DMS79 treated with DMSO at 0.1 percent for 48 hours (cell line): ENCODE measurements around the gene PHF21B.
"Not testable (repeated sequence)": the region's sequence is repeated elsewhere in the genome, so short reads cannot be mapped to it uniquely, and the experiment has no call there.

ENCODE experiments used
- DNase-seq: peaks from one replicate; lab custom pipeline; 2025; lab: John Stamatoyannopoulos, UW

PHF21B gene

DNA sequence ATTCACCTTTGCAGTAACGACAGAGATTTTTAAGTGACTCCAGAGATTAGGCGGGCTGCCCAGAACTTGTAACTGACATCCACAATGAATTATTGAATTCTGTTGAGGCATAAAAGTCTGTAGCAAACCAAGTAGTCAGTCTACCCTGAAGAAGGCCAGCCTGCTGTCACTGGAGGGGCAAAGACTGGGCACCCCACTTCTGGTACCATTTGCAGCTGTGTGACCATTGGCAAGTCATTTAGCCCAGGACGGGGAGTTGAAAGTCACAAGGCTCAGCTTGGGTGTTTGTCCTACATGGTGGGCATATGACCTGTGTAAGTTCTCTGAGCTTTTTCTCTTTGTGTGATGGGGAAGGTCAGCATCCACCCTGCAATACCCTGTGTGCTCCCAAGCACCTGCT, 138.0 kb downstream of the PHF21B start:
- no peak for DNase-seq

DNA sequence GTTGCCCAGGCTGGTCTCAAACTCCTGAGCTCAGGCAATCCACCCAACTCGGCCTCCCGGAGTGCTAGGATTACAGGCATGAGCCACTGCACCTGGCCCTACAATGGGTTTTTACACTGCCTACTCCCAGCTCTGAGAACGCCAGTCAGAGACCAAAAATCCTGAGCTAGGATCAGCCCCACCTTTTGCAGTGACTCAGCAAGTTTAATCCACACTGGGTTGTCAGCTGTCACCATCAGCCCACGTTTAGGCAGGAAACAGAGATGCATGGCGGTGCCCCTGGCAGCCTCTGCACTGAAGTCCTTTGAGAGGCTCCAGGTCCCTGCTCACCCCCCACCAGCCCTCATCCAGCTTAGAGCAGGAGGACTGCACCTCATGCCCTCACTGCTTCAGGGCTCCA, 139.8 kb downstream of the PHF21B start:
- DNase-seq = no peak

DNA sequence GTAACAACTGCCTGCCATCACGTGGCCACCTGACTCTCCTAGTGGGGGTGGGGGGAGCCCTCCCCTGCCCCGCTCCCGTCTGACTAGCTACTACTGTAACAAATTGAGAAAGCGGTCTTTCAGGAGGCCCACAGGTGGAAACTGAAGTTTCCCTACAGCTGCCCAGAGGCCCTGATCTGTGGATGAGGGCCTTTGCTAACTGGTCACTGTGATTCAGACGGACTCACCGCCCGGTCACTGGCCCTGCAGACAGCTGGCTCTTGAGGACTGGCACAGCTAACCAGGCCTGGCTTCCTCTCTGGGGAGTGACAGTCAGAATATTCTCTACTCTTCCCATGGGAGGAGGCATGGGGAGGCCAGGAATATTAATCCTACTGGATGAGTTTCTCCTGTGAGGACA, 140.6 kb downstream of the PHF21B start:
- DNase-seq = no peak

DNA sequence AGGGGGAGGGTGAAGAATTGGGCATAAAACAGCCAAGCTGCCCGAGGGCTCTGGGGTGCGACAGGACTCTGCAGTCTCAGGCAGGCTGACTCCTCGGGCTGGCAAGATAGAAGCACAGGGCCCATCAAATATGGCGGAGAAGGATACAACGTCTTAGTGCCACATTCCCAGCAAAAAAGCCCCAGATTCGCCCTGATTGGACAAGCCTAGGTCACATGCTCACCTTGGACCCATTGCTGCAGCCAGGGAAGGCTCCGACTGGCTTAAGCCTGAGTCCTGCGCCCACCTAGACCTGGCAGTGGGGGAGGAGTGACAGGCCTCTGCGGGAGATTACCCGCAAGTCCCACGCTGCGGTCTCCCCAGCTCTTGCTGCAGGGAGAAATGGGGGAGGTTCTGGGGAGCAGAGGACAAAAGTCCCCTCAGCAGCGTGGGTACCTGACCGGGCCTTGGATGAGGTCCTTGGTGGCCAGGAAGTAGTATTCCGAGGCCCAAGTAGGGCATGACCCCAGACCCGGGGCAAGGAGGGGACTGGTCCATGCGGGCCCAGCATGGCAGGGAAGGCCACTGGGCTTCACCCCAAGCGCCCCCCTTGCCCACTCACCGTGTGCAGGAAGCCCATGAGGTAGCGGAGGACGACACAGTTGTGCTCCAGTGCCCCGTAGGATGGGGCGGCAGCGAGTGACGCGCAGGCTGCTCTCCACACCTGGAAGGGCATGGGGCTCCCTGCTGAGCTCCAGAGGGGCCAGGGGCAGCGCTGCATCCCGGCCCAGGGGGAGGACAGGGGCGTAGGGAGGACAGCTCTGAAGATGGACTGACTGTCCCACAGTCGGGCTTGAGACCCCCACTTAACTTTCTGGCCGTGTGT, 144.4 kb downstream of the PHF21B start:
- no peak for DNase-seq

DNA sequence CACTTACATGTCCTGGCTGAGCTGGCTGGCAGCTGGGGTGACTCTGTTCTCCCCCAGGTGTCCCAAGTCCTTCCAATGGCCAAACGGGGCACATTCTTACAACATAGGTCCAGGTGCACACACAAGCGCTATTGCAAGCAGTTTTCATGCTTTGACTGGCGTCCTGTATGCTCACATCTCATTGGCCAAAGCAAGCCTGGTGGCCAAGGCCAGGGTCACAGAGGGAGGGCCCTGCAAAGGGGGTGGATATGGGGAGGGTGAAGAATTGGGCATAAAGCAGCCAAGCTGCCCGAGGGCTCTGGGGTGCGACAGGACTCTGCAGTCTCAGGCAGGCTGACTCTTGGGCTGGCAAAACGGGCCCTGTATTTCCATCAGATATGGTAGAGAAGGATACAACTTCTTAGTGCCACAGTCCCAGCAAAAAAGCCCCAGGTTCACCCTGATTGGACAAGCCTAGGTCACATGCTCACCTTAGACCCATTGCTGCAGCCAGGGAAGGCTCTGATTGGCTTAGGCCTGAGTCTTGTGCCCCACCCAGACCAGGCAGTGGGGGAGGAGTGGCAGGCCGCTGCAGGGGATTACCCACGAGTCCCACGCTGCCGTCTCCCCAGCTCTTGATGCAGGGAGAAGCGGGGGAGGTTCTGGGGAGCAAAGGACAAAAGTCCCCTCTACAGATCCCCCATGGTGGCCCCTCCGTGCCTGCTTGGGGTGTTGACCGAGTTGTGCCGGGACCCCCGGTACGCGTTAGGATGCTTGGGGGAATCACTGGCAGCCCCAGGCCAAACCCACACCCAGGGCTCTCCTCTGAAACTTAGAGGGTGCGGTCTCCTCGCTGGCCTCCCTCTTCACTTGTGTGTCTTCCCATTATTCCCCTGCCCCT, 146.6 kb downstream of the PHF21B start:
- no peak for DNase-seq

DNA sequence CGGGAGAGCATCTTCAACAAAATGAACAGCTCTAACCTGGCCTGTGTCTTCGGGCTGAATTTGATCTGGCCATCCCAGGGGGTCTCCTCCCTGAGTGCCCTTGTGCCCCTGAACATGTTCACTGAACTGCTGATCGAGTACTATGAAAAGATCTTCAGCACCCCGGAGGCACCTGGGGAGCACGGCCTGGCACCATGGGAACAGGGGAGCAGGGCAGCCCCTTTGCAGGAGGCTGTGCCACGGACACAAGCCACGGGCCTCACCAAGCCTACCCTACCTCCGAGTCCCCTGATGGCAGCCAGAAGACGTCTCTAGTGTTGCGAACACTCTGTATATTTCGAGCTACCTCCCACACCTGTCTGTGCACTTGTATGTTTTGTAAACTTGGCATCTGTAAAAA, 147.5 kb downstream of the PHF21B start:
- no peak for DNase-seq

DNA sequence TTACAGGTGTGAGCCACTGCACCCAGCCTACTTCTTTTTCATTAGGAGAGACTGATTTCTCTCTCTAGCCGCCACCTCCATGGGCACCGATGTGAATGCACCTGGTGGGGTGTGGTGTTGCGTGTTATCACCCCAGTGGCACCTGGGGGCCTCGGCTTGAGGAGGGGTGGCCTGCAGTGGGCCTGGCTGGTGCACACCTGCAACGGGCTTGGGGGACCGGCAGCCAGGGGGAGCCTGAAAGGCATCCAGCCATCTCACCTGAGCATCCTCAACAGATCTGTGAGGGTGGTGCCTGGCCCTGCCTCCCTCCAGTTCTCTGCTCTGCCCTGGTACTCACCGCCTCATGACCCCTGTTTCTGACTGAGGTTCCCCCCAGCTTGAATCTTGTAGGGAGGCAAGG, 148.6 kb downstream of the PHF21B start:
- DNase-seq = no peak

DNA sequence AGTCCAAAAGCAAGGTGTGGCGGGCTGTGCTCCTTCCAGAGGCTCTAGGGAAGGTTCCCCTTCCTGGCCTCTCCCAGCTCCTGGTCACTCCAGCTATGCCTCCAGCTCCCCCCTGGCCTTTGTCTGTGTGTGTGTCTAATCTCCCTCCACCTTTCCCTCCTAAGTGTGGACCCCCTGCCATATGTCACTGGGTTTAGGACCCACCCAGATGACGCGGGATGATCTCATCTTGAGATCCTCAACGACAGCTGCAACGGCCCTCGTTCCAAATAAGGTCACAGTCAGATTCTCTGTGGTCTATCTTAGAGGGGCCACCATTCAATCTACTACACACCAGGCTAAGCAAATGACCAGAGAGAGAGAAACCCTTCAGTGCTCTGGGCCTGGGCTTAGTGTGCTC, 149.5 kb downstream of the PHF21B start:
- no peak for DNase-seq

DNA sequence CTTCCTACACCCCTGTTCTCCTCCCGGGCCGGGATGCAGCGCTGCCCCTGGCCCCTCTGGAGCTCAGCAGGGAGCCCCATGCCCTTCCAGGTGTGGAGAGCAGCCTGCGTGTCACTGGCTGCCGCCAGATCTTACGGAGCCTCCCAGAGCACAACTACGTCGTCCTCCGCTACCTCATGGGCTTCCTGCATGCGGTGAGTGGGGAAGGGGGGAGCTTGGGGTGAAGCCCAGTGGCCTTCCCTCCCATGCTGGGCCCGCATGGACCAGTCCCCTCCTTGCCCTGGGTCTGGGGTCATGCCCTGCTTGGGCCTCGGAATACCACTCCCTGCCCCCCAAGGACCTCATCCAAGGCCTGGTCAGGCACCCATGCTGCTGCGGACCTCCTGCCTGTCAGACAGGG, 150.2 kb downstream of the PHF21B start:
- DNase-seq = no peak

DNA sequence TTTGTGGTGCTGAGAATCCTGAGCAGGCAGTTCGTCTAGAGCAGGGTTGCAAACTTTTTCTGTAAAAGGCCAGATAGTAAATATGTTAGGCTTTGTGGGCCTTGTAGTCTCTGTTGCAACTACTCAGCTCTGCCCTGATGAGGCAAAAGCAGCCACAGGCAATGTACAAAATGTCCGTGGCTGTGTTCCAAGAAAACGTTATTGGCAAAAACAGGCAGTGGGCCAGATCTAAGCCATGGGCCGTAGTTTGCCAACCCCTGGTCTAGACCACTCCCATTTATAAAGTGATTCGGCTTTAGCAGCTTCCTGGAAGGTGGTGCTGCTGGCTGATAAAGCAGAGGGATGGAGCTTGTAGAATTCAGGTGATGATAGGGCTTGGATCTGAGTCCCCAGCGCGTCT, 151.0 kb downstream of the PHF21B start:
- DNase-seq = not testable (repeated sequence)

DNA sequence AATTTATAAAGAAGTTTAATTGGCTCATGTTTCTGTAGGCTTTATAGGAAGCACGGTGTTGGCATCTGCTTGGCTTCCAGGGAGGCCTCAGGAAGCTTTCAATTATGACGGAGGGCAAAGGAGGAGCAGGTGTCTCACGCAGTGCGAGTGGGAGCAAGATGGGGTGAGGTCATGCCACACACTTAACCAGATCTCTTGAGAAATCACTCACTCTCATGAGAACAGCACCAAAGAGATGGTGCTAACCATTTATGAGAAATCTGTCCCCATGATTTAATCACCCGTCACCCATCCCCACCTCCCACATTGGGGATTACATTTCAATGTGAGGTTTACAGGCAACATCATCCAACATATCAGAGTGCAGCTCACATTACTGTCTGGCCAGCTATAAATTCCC, 153.9 kb downstream of the PHF21B start:
- no peak for DNase-seq

DNA sequence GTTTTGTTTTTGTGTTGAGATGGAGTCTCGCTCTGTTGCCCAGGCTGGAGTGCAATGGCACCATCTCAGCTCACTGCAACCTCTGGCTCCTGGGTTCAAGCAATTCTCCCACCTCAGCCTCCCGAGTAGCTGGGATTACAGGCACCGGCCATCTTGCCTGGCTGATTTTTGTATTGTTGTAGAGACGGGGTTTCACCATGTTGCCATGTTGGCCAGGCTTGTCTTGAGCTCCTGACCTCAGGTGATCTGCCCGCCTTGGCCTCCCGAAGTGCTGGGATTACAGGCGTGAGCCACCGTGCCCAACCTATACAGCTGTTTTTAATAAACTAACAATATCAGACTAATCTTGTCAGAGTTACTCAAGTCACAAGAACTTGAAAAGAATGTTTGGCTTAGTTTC, 155.2 kb downstream of the PHF21B start:
- DNase-seq = not testable (repeated sequence)

DNA sequence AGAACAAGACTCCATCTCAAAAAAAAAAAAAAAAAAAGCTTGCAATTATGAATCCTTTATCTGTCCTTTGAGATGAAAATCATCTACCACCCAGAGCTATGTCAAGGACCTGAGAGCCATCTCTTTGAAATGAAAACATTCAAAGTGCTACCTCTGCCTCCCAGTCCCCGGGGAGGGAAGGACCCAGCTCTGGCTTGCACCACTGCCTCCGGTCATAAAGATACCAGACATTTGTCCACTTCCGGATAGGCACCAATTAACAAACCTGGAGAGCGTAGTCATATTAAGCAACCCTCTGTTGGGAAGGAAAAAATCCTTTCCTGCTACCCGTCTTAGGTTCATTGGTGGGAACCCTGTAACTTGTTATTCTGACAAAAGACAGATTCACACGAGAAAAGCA, 158.9 kb downstream of the PHF21B start:
- no peak for DNase-seq

DNA sequence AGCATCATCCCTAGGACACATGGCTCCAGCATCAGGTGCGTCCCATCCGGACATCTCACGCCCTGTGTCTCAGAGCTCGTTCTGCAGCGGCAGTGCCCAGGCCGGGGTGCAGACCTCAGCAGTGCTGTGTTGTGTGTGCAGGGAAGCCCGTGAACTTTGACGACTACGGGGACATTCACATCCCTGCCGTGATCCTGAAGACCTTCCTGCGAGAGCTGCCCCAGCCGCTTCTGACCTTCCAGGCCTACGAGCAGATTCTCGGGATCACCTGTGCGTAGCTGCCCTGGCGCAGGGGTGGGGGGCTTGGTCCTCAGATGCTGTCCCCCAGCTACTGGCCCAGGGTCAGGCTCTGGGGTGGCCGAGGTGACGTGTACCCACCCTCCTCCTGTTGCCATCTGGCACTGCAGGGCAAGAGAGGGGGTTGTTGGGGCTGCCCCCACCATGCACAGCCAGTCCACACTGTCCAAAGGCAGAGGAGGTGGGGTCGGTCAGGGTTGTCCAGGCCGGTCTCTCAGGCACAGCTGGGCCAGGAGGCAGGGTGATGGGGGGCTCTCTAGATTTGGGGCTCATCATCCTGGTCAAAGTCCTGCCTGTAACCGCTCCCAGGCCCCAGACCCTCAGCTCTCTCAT, 160.9 kb downstream of the PHF21B start:
- no peak for DNase-seq

DNA sequence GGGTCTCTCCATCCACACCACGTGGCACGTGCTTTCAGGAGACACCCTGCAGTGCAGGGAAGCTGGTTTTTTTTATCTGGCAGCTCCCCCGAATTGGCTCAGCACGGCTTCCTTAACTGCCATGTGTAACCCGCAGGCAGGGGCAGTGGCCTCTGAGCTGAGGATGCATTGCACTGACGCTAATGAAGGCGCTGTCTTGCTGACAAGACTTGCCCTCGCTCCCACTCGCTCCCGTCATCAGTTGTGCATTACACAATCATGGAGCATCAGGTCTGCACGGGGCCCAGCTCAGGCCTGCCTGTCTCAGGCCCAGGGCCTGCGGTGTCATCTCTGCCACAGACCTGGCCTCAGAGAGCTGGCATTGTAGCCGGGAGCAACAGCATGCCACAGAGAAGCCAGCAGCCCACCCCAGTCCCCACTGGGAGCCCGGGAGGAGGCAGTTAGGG, 161.5 kb downstream of the PHF21B start:
- no peak for DNase-seq

DNA sequence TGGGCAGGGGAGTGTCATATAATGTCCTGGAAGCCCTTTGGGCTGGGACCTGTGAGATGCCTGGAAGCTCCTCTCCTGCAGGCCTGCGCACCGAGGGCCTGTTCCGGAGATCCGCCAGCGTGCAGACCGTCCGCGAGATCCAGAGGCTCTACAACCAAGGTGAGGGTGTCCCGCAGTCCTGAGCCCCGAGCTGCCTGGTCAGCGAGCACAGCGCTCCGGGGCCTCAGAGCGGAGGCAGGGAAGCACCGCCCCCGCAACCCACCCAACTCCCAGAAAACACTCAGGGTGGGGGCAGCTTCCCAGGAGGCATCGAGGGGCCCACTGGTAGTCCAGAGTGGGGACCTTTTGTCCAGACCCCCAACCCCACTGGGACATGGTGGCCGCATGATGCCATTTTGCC, 161.9 kb downstream of the PHF21B start:
- DNase-seq = no peak

DNA sequence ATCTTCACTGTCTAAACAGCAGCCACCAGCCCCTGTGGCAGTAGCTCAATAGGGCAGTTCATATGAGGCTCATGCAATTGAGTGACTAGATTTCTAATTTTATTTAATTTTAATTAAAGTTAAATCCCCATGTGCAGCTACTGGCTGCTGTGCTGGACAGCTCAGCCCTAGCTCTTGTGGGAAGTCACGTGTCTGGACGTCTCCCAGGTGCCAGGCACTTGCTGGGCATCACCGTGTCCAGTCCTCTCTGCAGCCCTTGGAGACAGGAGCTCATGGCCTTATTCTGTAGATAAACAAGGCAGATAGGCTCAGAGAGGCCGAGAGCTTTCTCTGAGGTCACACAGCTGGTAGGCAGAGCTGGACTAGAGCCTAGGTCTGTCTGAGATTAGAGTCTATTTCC, 162.4 kb downstream of the PHF21B start:
- DNase-seq = no peak

DNA sequence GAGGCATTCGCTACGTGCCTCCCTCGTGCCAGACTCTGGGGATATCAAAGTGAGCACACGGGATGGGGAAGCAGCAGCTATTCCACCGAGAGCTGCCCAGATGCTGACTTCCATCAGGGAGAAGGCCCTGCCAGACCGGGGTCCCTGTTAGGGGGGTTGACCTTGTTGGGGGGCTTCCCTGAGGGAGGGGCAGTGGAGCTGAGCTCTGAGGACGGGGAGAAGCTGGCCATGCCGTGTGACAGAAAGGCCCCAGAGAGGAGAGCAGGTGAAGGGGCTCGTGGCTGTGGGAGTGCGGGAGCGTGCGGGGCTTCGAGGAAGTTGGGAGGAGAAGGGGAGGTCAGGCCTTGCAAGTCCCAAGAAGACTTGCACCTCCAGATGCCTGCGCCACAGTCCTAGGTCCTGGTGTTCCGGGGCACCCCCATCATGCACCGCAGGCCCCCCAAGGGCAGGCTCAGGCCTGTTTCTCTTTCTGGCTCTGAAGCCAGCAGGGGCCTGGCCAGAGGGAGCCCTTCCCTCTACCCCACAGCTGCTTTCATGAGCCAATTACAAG, 163.0 kb downstream of the PHF21B start:
- no peak for DNase-seq

DNA sequence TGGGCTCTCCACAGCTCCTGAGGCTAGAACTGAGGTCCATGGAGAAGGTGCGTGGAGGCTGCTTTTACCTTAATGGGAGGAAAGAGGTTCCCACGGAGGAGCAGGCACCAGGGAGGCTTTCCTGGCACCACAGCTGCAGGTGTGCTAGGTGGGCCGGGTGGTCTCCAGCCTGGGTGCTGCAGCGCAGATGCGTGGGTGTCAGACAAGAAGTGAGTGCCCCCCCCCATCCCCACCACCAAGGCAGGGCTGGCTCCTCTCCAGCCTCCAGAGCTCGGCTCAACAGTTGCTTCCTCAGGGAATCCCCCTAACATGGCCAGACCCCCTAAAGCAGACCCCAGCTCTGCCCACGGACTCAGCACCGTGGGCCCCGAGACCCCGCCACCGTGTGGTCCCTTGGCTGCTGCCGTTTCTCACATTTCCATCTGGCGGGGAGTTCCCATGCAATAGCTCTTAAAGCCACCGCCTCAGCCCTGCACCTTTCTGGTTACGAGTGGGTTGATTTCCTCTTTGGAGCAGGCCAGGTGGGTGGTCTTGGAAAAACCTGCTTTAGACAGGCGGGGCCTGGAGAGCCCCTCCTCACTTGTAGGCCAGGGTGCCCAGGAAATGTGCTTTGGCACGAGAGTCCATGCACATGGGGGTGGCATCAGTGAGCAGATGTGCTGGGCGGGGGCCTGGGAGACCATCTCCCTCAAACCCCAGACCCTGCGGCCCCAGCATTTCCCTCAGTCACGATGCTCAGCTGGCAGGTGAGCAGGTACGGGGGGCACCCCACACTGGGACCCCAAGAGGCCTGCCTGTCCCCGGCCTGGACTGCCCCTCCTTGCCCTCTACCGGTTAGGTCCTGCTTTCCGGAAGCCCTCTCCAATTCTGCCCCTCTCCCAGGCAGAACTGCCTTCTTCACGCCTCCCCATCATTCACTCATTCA, 163.7 kb downstream of the PHF21B start:
- DNase-seq = no peak

DNA sequence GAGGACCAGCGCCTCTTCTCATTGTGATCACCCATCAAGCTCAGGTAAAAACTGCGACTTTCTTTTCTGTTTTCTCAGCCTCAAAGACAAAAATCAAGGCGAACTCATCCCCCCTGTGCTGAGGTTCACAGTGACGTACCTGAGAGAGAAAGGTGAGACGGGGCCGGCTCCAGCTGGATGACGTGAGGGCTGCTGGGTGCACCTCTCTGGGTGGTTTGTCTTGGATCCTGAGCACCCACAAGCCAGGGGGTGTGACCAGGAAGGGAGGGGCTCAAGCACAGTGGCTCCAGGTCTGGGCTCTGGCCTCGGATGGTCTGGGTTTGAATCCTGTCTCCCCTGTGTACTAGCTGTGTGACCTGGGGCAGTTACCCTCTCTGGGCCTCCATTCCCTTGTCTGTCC, 164.6 kb downstream of the PHF21B start:
- DNase-seq = no peak

DNA sequence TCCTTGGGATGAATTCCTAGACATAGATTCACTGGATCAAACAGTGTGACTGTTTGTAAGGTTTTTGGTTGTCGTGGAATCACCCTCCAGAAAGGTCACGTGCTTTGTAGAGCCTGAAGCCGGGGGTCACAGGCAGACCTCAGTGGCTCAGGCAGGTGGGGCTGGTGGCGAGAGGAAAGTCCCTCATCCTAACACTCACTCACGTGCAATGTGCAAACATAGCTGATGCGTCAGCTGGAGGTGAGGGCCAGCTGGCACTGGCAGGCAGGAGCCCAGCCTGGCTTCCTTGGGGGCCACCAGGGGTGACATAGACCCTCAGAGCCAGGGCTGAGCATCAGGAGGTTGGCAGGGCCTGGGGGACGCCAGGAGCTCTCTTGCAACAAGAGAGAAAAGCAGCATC, 167.4 kb downstream of the PHF21B start:
- DNase-seq = no peak
